SK-N-SH (cell line): ENCODE data around the gene LRRC75A. TPM values are rescaled to one million over a fixed set of nuclear protein-coding genes. Genes with fewer than 3 reads are reported as not detected.
A peak's percentile ranks its signal among the peaks of the same experiment; 100 is the strongest.

Experiments
- CTCF ChIA-PET: fragments of 300-600, 350-600 bp; formaldehyde crosslinking; extraction: SDS; loops from one replicate; lab custom pipeline; 2021; lab: Yijun Ruan, JAX
- POLR2A ChIA-PET: fragments of 350-600 bp; sonication (Branson Sonifier 250); formaldehyde crosslinking; extraction: SDS; loops from one replicate; lab custom pipeline; 2020; ENCODE audit warnings: antibody characterized with exemption, inconsistent platforms; lab: Yijun Ruan, JAX
- DNase-seq: peaks from one replicate; pipeline ENCODE4 v3.0.0; 2012
- H2AFZ ChIP-seq: fragments of 200-600 bp; sonication (generic); 2 replicates; pipeline ENCODE4 v1.8.1; 2016; ENCODE audit warnings: antibody characterized with exemption, mild to moderate bottlenecking, low read depth
- H3F3A ChIP-seq: fragments of 200-600 bp; sonication (generic); replicated peaks from 2 replicates; pipeline ENCODE3; 2016; ENCODE audit warnings: antibody characterized with exemption, mild to moderate bottlenecking; ENCODE audit not compliant: insufficient read depth
- H3K27ac ChIP-seq, 2 experiments: fragments of 200-500 bp in 1 of 2; fragments of 200-600 bp in 1 of 2; sonication (Bioruptor generic) in 1 of 2; sonication (generic), shearing (Covaris generic) in 1 of 2; 2 replicates each; pipeline versions ENCODE4 v1.5.1 to v1.6.1; 2014 to 2016; ENCODE audit warnings: low read depth in 2 of 2, inconsistent platforms in 1 of 2, low read length in 1 of 2, mild to moderate bottlenecking in 1 of 2, mixed read lengths in 1 of 2
- H3K27me3 ChIP-seq: fragments of 200-600 bp; sonication (generic), shearing (Covaris generic); 2 replicates; pipeline ENCODE4 v1.6.1; 2016; ENCODE audit warnings: mixed run types; ENCODE audit not compliant: insufficient read depth
- H3K36me3 ChIP-seq, 2 experiments: fragments of 200-500 bp in 1 of 2; fragments of 200-600 bp in 1 of 2; sonication (Bioruptor generic) in 1 of 2; sonication (generic) in 1 of 2; replicated peaks in 1 of 2; 2 replicates each; pipeline versions ENCODE3 to v1.5.1; 2014 to 2016; ENCODE audit warnings: low read length in 1 of 2, mild to moderate bottlenecking in 1 of 2; ENCODE audit not compliant: insufficient read depth in 2 of 2, control insufficient read depth in 1 of 2
- H3K4me1 ChIP-seq, 2 experiments: fragments of 200-500 bp in 1 of 2; fragments of 200-600 bp in 1 of 2; sonication (Bioruptor generic) in 1 of 2; sonication (generic), shearing (Covaris generic) in 1 of 2; 2 replicates each; pipeline versions ENCODE4 v1.5.1 to v1.6.1; 2014 to 2016; ENCODE audit warnings: low read depth in 1 of 2, low read length in 1 of 2, mixed run types in 1 of 2; ENCODE audit not compliant: insufficient read depth in 2 of 2, control insufficient read depth in 1 of 2
- H3K4me2 ChIP-seq: fragments of 200-600 bp; sonication (generic), shearing (Covaris generic); 2 replicates; pipeline ENCODE4 v1.6.1; 2017; ENCODE audit warnings: mixed run types
- H3K4me3 ChIP-seq, 2 experiments: fragments of 200-500 bp in 1 of 2; fragments of 200-600 bp in 1 of 2; sonication (Bioruptor generic) in 1 of 2; sonication (generic), shearing (Covaris generic) in 1 of 2; 2 replicates each; pipeline versions ENCODE4 v1.5.1 to v1.8.1; 2014 to 2016; ENCODE audit warnings: low read depth in 2 of 2, inconsistent platforms in 1 of 2, low read length in 1 of 2, mild to moderate bottlenecking in 1 of 2, mixed read lengths in 1 of 2, moderate library complexity in 1 of 2
- H3K79me2 ChIP-seq: fragments of 200-600 bp; sonication (generic); 2 replicates; pipeline ENCODE4 v1.8.1; 2017; ENCODE audit warnings: mild to moderate bottlenecking; ENCODE audit not compliant: insufficient read depth
- H3K9ac ChIP-seq: fragments of 200-600 bp; sonication (generic); 2 replicates; pipeline ENCODE4 v1.6.1; 2017; ENCODE audit warnings: mixed run types
- H3K9me2 ChIP-seq: fragments of 200-600 bp; sonication (generic); 2 replicates; pipeline ENCODE4 v1.6.1; 2017; ENCODE audit warnings: mixed run types
- H3K9me3 ChIP-seq: fragments of 200-600 bp; sonication (generic); 2 replicates; pipeline ENCODE4 v1.6.1; 2017; ENCODE audit warnings: mixed run types, mild to moderate bottlenecking, moderate library complexity
- H4K20me1 ChIP-seq: fragments of 200-600 bp; sonication (generic); 2 replicates; pipeline ENCODE4 v1.6.1; 2017; ENCODE audit warnings: mild to moderate bottlenecking, mixed run types; ENCODE audit not compliant: insufficient read depth
- CHD2 ChIP-seq: fragments of 150-350 bp; IDR thresholded peaks from 2 replicates; pipeline ENCODE4 v1.6.1; 2018; ENCODE audit warnings: low read length; ENCODE audit not compliant: partially characterized antibody
- ELF1 ChIP-seq: IDR thresholded peaks from 2 replicates; pipeline ENCODE4 v1.4.0; 2012
- EP300 ChIP-seq, 2 experiments: IDR thresholded peaks; 2 replicates each; pipeline versions ENCODE4 v1.4.0 to v1.6.1; 2012; ENCODE audit warnings: borderline replicate concordance in 1 of 2, low read depth in 1 of 2, low read length in 1 of 2
- FOSL2 ChIP-seq: IDR thresholded peaks from 2 replicates; pipeline ENCODE4 v1.4.0; 2012; ENCODE audit warnings: low read depth, mild to moderate bottlenecking, moderate library complexity, borderline replicate concordance
- FOXM1 ChIP-seq: IDR thresholded peaks from 2 replicates; pipeline ENCODE4 v1.4.0; 2012; ENCODE audit warnings: low read depth, mild to moderate bottlenecking
- GABPA ChIP-seq: IDR thresholded peaks from 2 replicates; pipeline ENCODE4 v1.4.0; 2012; ENCODE audit warnings: low read depth, mild to moderate bottlenecking
- JUND ChIP-seq: IDR thresholded peaks from 2 replicates; pipeline ENCODE4 v1.4.0; 2012
- MEF2A ChIP-seq: IDR thresholded peaks from 2 replicates; pipeline ENCODE4 v1.4.0; 2012; ENCODE audit warnings: low read depth, borderline replicate concordance
- NFIC ChIP-seq: IDR thresholded peaks from 2 replicates; pipeline ENCODE4 v1.4.0; 2012; ENCODE audit warnings: borderline replicate concordance
- POLR2AphosphoS5 ChIP-seq: IDR thresholded peaks from 2 replicates; pipeline ENCODE4 v1.6.1; 2012; ENCODE audit warnings: low read depth, low read length
- RAD21 ChIP-seq: IDR thresholded peaks from 2 replicates; pipeline ENCODE4 v1.6.1; 2012; ENCODE audit warnings: mild to moderate bottlenecking, low read length
- TAF1 ChIP-seq: IDR thresholded peaks from 2 replicates; pipeline ENCODE4 v1.6.1; 2012; ENCODE audit warnings: low read depth, mild to moderate bottlenecking, low read length, moderate library complexity, borderline replicate concordance
- TCF12 ChIP-seq: IDR thresholded peaks from 2 replicates; pipeline ENCODE4 v1.4.0; 2012
- YY1 ChIP-seq: IDR thresholded peaks from 2 replicates; pipeline ENCODE4 v1.4.0; 2012; ENCODE audit warnings: low read depth, mild to moderate bottlenecking
- WGBS: methylation state at CpG from one replicate; pipeline ENCODE4 v1.1.6; 2017; ENCODE audit warnings: low lambda C conversion rate; 5-methylcytosine and 5-hydroxymethylcytosine counted together
- polyA plus RNA-seq, 3 experiments: library from polyadenylated mRNA; depleted of rRNA; stranded (reverse); fragments of >200 nt; gene quantifications; 2 replicates each; pipeline ENCODE4 v1.2.3, GENCODE V29; 2012
- TF ChIP-seq, protein P1 (sequence below): fragments of 150-350 bp; IDR thresholded peaks from 2 replicates; pipeline ENCODE4 v1.6.1; 2016; ENCODE audit warnings: mild to moderate bottlenecking, low read depth, low read length
- TF ChIP-seq, protein P2 (sequence below): fragments of 200-600 bp; sonication (generic); IDR thresholded peaks from 2 replicates; pipeline ENCODE4 v1.6.1; 2017; ENCODE audit warnings: antibody characterized with exemption, mild to moderate bottlenecking, moderate library complexity
- TF ChIP-seq, protein P3 (sequence below): IDR thresholded peaks from 2 replicates; pipeline ENCODE4 v1.4.0; 2012; ENCODE audit warnings: low read depth, borderline replicate concordance
- TF ChIP-seq, protein P4 (sequence below): IDR thresholded peaks from 2 replicates; pipeline ENCODE4 v1.4.0; 2012; ENCODE audit warnings: low read depth
- TF ChIP-seq, protein P5 (sequence below): IDR thresholded peaks from 2 replicates; pipeline ENCODE4; 2012

LRRC75A gene
- polyA plus RNA-seq, 1 of the 3 experiments (the other 2 are of a cell fraction) = 1.2 TPM

DNA sequence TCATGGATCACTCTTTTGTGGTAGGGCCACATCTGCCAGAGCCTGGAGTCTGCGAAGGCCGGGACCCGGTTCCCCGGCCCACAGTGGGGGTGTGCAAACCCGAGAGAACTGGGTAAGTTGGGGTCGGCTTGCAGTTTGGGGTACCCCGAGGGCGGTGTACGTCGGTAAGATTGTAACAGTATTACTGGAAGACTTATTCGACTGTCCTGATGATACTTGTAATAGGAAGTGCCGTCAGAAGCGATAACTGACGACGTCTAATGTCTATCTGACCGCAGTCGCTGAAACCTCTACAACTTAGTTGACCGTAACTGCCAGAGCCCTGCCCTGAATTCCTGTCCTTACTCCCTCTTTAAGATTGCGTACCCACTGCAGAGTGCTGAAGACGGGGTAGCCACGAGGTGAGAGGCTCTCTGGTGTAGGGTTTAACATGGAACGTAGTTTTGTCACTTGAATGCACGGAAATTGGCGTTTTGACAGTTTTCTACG lies 52.6 kb downstream of the LRRC75A start:
- POLR2A ChIA-PET = interaction anchor here (0.9 to 2.1 kb wide), 14 partner anchors 11 to 145 kb away, joined by 3 to 25 read pairs (median 6); partner anchors contain the start of gene CENPV
- peak overlapping the region; percentile 93 for H3K4me2 ChIP-seq
- H3K9me2 ChIP-seq = no peaks in the 10 kb centered on the region
- peaks cover 41 to 42% of the 10 kb centered on the region in 2 experiments for H3K36me3 ChIP-seq
- H3F3A ChIP-seq = peaks cover 30% of the 10 kb centered on the region
- peaks cover 25 to 36% of the 10 kb centered on the region in 2 experiments; a peak in 3 of 4 replicates for H3K4me1 ChIP-seq
- H3K27me3 ChIP-seq = no peaks in the 10 kb centered on the region
- CTCF ChIA-PET = interaction anchor here (0.7 to 33.7 kb wide), 6 partner anchors 10 to 81 kb away, joined by 3 to 746 read pairs (median 6); no protein-coding TSS in a partner anchor
- peaks cover 46% of the 10 kb centered on the region for H3K79me2 ChIP-seq
- H3K9me3 ChIP-seq = no peaks in the 10 kb centered on the region
- TF ChIP-seq, protein P1, sequence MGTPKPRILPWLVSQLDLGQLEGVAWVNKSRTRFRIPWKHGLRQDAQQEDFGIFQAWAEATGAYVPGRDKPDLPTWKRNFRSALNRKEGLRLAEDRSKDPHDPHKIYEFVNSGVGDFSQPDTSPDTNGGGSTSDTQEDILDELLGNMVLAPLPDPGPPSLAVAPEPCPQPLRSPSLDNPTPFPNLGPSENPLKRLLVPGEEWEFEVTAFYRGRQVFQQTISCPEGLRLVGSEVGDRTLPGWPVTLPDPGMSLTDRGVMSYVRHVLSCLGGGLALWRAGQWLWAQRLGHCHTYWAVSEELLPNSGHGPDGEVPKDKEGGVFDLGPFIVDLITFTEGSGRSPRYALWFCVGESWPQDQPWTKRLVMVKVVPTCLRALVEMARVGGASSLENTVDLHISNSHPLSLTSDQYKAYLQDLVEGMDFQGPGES = no peak
- TF ChIP-seq, protein P2, sequence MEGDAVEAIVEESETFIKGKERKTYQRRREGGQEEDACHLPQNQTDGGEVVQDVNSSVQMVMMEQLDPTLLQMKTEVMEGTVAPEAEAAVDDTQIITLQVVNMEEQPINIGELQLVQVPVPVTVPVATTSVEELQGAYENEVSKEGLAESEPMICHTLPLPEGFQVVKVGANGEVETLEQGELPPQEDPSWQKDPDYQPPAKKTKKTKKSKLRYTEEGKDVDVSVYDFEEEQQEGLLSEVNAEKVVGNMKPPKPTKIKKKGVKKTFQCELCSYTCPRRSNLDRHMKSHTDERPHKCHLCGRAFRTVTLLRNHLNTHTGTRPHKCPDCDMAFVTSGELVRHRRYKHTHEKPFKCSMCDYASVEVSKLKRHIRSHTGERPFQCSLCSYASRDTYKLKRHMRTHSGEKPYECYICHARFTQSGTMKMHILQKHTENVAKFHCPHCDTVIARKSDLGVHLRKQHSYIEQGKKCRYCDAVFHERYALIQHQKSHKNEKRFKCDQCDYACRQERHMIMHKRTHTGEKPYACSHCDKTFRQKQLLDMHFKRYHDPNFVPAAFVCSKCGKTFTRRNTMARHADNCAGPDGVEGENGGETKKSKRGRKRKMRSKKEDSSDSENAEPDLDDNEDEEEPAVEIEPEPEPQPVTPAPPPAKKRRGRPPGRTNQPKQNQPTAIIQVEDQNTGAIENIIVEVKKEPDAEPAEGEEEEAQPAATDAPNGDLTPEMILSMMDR = no peak
- no peak for TF ChIP-seq GABPA
- TF ChIP-seq ELF1 = no peak
- TF ChIP-seq TAF1 = no peak
- TF ChIP-seq JUND = no peak
- TF ChIP-seq NFIC = no peak
- TF ChIP-seq RAD21 = no peak
- TF ChIP-seq YY1 = no peak
- TF ChIP-seq, protein P3, sequence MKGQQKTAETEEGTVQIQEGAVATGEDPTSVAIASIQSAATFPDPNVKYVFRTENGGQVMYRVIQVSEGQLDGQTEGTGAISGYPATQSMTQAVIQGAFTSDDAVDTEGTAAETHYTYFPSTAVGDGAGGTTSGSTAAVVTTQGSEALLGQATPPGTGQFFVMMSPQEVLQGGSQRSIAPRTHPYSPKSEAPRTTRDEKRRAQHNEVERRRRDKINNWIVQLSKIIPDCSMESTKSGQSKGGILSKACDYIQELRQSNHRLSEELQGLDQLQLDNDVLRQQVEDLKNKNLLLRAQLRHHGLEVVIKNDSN = no peak
- TF ChIP-seq EP300 (IDR thresholded peaks at IDR 0.05; ENCODE audit: borderline replicate concordance in 1 of 2, low read depth in 1 of 2, low read length in 1 of 2) = no peak
- TF ChIP-seq TCF12 = no peak
- TF ChIP-seq POLR2AphosphoS5 = no peak
- TF ChIP-seq FOSL2 = no peak
- no peak for TF ChIP-seq FOXM1
- no peak for TF ChIP-seq MEF2A
- TF ChIP-seq, protein P4, sequence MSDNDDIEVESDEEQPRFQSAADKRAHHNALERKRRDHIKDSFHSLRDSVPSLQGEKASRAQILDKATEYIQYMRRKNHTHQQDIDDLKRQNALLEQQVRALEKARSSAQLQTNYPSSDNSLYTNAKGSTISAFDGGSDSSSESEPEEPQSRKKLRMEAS = no peak
- no peak for TF ChIP-seq CHD2
- TF ChIP-seq, protein P5, sequence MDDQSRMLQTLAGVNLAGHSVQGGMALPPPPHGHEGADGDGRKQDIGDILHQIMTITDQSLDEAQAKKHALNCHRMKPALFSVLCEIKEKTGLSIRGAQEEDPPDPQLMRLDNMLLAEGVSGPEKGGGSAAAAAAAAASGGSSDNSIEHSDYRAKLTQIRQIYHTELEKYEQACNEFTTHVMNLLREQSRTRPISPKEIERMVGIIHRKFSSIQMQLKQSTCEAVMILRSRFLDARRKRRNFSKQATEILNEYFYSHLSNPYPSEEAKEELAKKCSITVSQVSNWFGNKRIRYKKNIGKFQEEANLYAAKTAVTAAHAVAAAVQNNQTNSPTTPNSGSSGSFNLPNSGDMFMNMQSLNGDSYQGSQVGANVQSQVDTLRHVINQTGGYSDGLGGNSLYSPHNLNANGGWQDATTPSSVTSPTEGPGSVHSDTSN = no peak
- peak overlapping the region; percentile 87 to 98 for H3K4me3 ChIP-seq
- 2% methylated on average over 22 of the region's 25 CpGs for WGBS
- H2AFZ ChIP-seq = no peak overlapping the region
- peak overlapping the region; percentile 96 for H3K9ac ChIP-seq
- no peak for DNase-seq
- H4K20me1 ChIP-seq = peaks cover 50% of the 10 kb centered on the region
- H3K27ac ChIP-seq = peak overlapping the region; percentile 66 to 78
